GM12878 (cell line): ENCODE measurements around the gene MRPS27. TPM values are rescaled to one million over a fixed set of nuclear protein-coding genes. Genes with fewer than 3 reads are reported as not detected.

Experiments
- ETV6 ChIP-seq, 2 experiments: fragments of 450-650 bp in 1 of 2; IDR thresholded peaks in 1 of 2; conservative IDR thresholded peaks in 1 of 2; 2 replicates each; pipeline ENCODE4 v1.6.1; 2014; ENCODE audit warnings: antibody characterized with exemption in 1 of 2, borderline replicate concordance in 1 of 2, low read depth in 1 of 2, mild to moderate bottlenecking in 1 of 2, moderate library complexity in 1 of 2
- FOXK2 ChIP-seq: fragments of 450-650 bp; IDR thresholded peaks from 2 replicates; pipeline ENCODE4 v1.6.1; 2017; ENCODE audit warnings: mild to moderate bottlenecking, moderate library complexity
- HCFC1 ChIP-seq: fragments of 150-350 bp; IDR thresholded peaks from 2 replicates; pipeline ENCODE4 v1.6.1; 2014; ENCODE audit warnings: low read length
- HDAC2 ChIP-seq: fragments of 200-600 bp; sonication (generic); IDR thresholded peaks from 2 replicates; pipeline ENCODE4 v1.6.1; 2017
- IKZF1 ChIP-seq: fragments of 450-650 bp; conservative IDR thresholded peaks from 2 replicates; pipeline ENCODE4 v1.6.1; 2017; ENCODE audit warnings: antibody characterized with exemption, mild to moderate bottlenecking
- IKZF2 ChIP-seq, 2 experiments: fragments of 450-650 bp; IDR thresholded peaks; 2 replicates each; pipeline ENCODE4 v1.6.1; 2017; ENCODE audit warnings: mild to moderate bottlenecking in 2 of 2, moderate library complexity in 2 of 2
- polyA plus RNA-seq, 11 experiments: library from polyadenylated mRNA; depleted of rRNA in 4 of 11; unstranded in 6 of 11; stranded (reverse) in 5 of 11; fragments of >200 nt; fragmentation: Nextera tagmentation in 4 of 11; fragmentation: Illumina TruSeq in 1 of 11; extraction: Ambion mirVana in 4 of 11; extraction: Trizol in 1 of 11; gene quantifications; 1 replicate in 1 of 11; 2 replicates in 10 of 11; pipeline versions ENCODE4 v1.2.1 to v1.2.3, GENCODE V29; 2011 to 2016; ENCODE audit warnings: inconsistent platforms in 2 of 11, missing spikeins in 2 of 11, low read depth in 1 of 11
- total RNA-seq, 4 experiments: library from RNA; depleted of rRNA in 3 of 4; stranded (reverse); fragments of >200 nt in 3 of 4; fragmentation: Illumina TruSeq in 1 of 4; extraction: Trizol in 1 of 4; gene quantifications; 2 replicates each; pipeline versions ENCODE4 v1.2.1 to v1.2.3, GENCODE V29; 2013 to 2021
- TF ChIP-seq, protein P1 (sequence below): fragments of 450-650 bp; IDR thresholded peaks from 2 replicates; pipeline ENCODE4 v1.6.1; 2017; ENCODE audit warnings: mild to moderate bottlenecking, moderate library complexity

MRPS27 gene
- total and polyA plus RNA-seq, 10 of the 15 experiments (the other 5 are each of a cell fraction or from before 2014, with no cell fraction given) = 61.0 to 128 (median 93.0) TPM

- TF ChIP-seq, protein P1, sequence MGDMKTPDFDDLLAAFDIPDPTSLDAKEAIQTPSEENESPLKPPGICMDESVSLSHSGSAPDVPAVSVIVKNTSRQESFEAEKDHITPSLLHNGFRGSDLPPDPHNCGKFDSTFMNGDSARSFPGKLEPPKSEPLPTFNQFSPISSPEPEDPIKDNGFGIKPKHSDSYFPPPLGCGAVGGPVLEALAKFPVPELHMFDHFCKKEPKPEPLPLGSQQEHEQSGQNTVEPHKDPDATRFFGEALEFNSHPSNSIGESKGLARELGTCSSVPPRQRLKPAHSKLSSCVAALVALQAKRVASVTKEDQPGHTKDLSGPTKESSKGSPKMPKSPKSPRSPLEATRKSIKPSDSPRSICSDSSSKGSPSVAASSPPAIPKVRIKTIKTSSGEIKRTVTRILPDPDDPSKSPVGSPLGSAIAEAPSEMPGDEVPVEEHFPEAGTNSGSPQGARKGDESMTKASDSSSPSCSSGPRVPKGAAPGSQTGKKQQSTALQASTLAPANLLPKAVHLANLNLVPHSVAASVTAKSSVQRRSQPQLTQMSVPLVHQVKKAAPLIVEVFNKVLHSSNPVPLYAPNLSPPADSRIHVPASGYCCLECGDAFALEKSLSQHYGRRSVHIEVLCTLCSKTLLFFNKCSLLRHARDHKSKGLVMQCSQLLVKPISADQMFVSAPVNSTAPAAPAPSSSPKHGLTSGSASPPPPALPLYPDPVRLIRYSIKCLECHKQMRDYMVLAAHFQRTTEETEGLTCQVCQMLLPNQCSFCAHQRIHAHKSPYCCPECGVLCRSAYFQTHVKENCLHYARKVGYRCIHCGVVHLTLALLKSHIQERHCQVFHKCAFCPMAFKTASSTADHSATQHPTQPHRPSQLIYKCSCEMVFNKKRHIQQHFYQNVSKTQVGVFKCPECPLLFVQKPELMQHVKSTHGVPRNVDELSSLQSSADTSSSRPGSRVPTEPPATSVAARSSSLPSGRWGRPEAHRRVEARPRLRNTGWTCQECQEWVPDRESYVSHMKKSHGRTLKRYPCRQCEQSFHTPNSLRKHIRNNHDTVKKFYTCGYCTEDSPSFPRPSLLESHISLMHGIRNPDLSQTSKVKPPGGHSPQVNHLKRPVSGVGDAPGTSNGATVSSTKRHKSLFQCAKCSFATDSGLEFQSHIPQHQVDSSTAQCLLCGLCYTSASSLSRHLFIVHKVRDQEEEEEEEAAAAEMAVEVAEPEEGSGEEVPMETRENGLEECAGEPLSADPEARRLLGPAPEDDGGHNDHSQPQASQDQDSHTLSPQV = no peak
- TF ChIP-seq HCFC1 = peak; percentile 20; the same call in 1 of the 2 replicates
- TF ChIP-seq ETV6 (conservative IDR thresholded peaks at IDR 0.05 in 1 of 2, IDR thresholded peaks at IDR 0.05 in 1 of 2; ENCODE audit: borderline replicate concordance in 1 of 2, low read depth in 1 of 2) = no peak
- TF ChIP-seq FOXK2 = no peak
- TF ChIP-seq IKZF1 = peak; percentile 85
- TF ChIP-seq HDAC2 = no peak
- peak; percentile 33 to 40; a peak in 2 of 4 replicates for TF ChIP-seq IKZF2 (IDR thresholded peaks at IDR 0.05)
Measured at GRCh38 chr5:72307968-72308852, 11.8 kb downstream of the MRPS27 start (continued).
